ENCODE results near the gene MEOX1. TPM values are rescaled to one million over a fixed set of nuclear protein-coding genes. Genes with fewer than 3 reads are reported as not detected.

Gene MEOX1
- total RNA-seq, 1 experiment from 2014 or later = not detected

DNA sequence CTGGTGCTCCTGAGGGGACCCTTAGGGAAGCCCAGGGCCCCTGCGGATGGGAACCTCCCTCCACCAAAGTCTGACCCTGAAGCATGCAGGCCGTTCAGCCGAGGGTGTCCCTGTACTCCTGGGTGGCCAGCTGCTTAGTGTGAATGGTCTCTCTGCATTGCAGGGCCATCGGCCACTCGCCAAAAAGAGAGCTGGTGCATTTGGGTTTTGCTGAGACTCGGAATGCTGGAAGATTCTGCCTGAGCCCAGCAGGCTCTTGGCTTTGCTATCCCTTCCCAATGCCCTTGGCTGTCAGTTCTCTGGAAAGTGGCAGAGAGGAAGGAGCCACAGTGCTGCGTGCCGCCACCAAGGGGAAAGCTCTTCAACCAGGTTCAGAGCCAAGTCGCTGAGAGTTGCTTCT lies 2.8 kb downstream of the MEOX1 start:
- no peaks in the 10 kb centered on the region; a peak in 1 of 7 replicates for H3K36me3 Mint-ChIP-seq (ENCODE audit: insufficient read depth in 1 of 3, low read depth in 3 of 3)

More for the DNA sequence above, 2.8 kb downstream of the MEOX1 start:
- Histone ChIP-seq H3K9me3 (ENCODE audit: control insufficient read depth, low read depth, low read length) (no peaks in the 10 kb centered on the region), H3T11ph (ENCODE audit: low read length) (no peak overlapping the region), H3K4ac (ENCODE audit: low read depth, low read length) (no peak overlapping the region), H3K27ac (ENCODE audit: insufficient read length, low read depth, low read length) (no peak overlapping the region), H3K18ac (ENCODE audit: insufficient read length, low read depth, low read length) (no peak overlapping the region), H3K9ac (ENCODE audit: extremely low read depth, insufficient read length, low read length) (no peak overlapping the region), H4K8ac (replicated peaks; ENCODE audit: insufficient read length, low read depth, low read length) (no peak overlapping the region), H4K5ac (ENCODE audit: insufficient read length, low read depth, low read length) (no peak overlapping the region), H2BK15ac (ENCODE audit: low read depth, low read length) (no peak overlapping the region), H2BK12ac (ENCODE audit: insufficient read length, low read depth, low read length) (no peak overlapping the region), H3K56ac (ENCODE audit: insufficient read length, low read depth, low read length) (no peak overlapping the region), H3K14ac (ENCODE audit: insufficient read depth, low read length) (no peak overlapping the region), H2AFZ (ENCODE audit: low read length) (no peak overlapping the region), H3K23ac (ENCODE audit: insufficient read length, low read depth, low read length) (no peak overlapping the region), H3K23me2 (ENCODE audit: insufficient read length, low read depth, low read length, poor library complexity, severe bottlenecking) (no peaks in the 10 kb centered on the region), H3K79me2 (ENCODE audit: insufficient read depth, low read length) (no peaks in the 10 kb centered on the region), H2BK20ac (ENCODE audit: low read depth, low read length, poor library complexity, severe bottlenecking) (no peak overlapping the region), H4K20me1 (ENCODE audit: control insufficient read depth, insufficient read depth, insufficient read length) (no peaks in the 10 kb centered on the region), H2AK5ac (ENCODE audit: insufficient read length, low read length) (no peak overlapping the region), H3K4me1 (ENCODE audit: insufficient read depth, low read length) (peaks cover 2% of the 10 kb centered on the region; the same call in 1 of the 2 replicates), H3K79me1 (ENCODE audit: insufficient read depth, low read depth, low read length, poor library complexity, severe bottlenecking) (no peaks in the 10 kb centered on the region), H3K27me3 (ENCODE audit: insufficient read depth, low read length) (no peaks in the 10 kb centered on the region), H3K4me2 (ENCODE audit: insufficient read depth, insufficient read length, low read length) (no peak overlapping the region), H2BK120ac (ENCODE audit: low read depth, low read length, poor library complexity, severe bottlenecking) (no peak overlapping the region), H4K91ac (ENCODE audit: insufficient read length, low read depth, low read length) (no peak overlapping the region), H2BK5ac (ENCODE audit: insufficient read length, low read length) (no peak overlapping the region)
- H3K4me1 Mint-ChIP-seq = peaks cover 36 to 59% of the 10 kb centered on the region in 2 experiments
- DNase-seq = no peak
- no peak overlapping the region for H3K4me3 Mint-ChIP-seq
- no peak for TF ChIP-seq CTCF (conservative IDR thresholded peaks at IDR 0.05)
- H3K9me3 Mint-ChIP-seq = peaks cover 0 to under 1% of the 10 kb centered on the region in 2 experiments; a peak in 1 of 5 replicates
- H3K27ac Mint-ChIP-seq = peak overlapping the region in 1 of 3 experiments; percentile 89; a peak in 1 of 7 replicates
- H3K27me3 Mint-ChIP-seq (ENCODE audit: low read depth) = peaks cover 4% of the 10 kb centered on the region; the same call in 1 of the 2 replicates
- no CpG with 5 or more reads among the region's 9 CpGs for WGBS (ENCODE audit: extremely low coverage, insufficient read length, low lambda C conversion rate)
